UCSD-AML1 (cell line): ENCODE data around the gene ZNF207.
"Not testable (repeated sequence)": the region's sequence is repeated elsewhere in the genome, so short reads cannot be mapped to it uniquely, and the experiment has no call there.

ENCODE experiments used
- DNase-seq: peaks from one replicate; lab custom pipeline; 2025; ENCODE audit not compliant: unreplicated experiment; lab: John Stamatoyannopoulos, UW

Gene ZNF207

GRCh38 chr17:32349854-32350665 lies at the start of gene ZNF207:
ZNF207 (plus strand) TSS chr17:32350157; CDS start chr17:32350286, 129 bp downstream.
- peak; percentile 95 for DNase-seq

- no peak for DNase-seq
These were observed 47.9 kb upstream of the ZNF207 start for GRCh38 chr17:32302037-32302436.

GRCh38 chr17:32302860-32303649 lies 46.9 kb upstream of the ZNF207 start:
- no peak for DNase-seq

- DNase-seq: no peak
These were observed 46.1 kb upstream of the ZNF207 start for GRCh38 chr17:32303781-32304288.

GRCh38 chr17:32305049-32305448 lies 44.9 kb upstream of the ZNF207 start:
- no peak for DNase-seq

GRCh38 chr17:32307658-32308057 lies 42.3 kb upstream of the ZNF207 start:
- peak; percentile 29 for DNase-seq

- no peak for DNase-seq
These were observed 38.9 kb upstream of the ZNF207 start for GRCh38 chr17:32311028-32311536.

- no peak for DNase-seq
These were observed 35.3 kb upstream of the ZNF207 start for GRCh38 chr17:32314636-32315035.

GRCh38 chr17:32315171-32315570 lies 34.8 kb upstream of the ZNF207 start:
- no peak for DNase-seq

GRCh38 chr17:32316653-32317052 lies 33.3 kb upstream of the ZNF207 start:
- DNase-seq: not testable (repeated sequence)

- no peak for DNase-seq
These were observed 32.6 kb upstream of the ZNF207 start for GRCh38 chr17:32317353-32317752.

- no peak for DNase-seq
These were observed 31.9 kb upstream of the ZNF207 start for GRCh38 chr17:32318071-32318470.

- DNase-seq: peak; percentile 84
These were observed 30.4 kb upstream of the ZNF207 start for GRCh38 chr17:32319548-32319905.

GRCh38 chr17:32320080-32320479 lies 29.9 kb upstream of the ZNF207 start:
- not testable (repeated sequence) for DNase-seq

- DNase-seq: no peak
These were observed 29.1 kb upstream of the ZNF207 start for GRCh38 chr17:32320847-32321246.

GRCh38 chr17:32323046-32323445 lies 26.9 kb upstream of the ZNF207 start:
- no peak for DNase-seq

GRCh38 chr17:32323811-32324491 lies 26.0 kb upstream of the ZNF207 start:
- peak; percentile 34 for DNase-seq

- DNase-seq: no peak
These were observed 22.0 kb upstream of the ZNF207 start for GRCh38 chr17:32327911-32328310.

GRCh38 chr17:32330147-32330546 lies 19.8 kb upstream of the ZNF207 start:
- DNase-seq: no peak

- DNase-seq: no peak
These were observed 18.5 kb upstream of the ZNF207 start for GRCh38 chr17:32331243-32332040.
